SJCRH30 (cell line): Measurements from ENCODE around the gene TBC1D22A. TPM values are rescaled to one million over a fixed set of nuclear protein-coding genes. Genes with fewer than 3 reads are reported as not detected.

Experiments used
- DNase-seq, 2 experiments: peaks; one replicate each; pipeline ENCODE4 v3.0.0-alpha.2; 2015 to 2020
- H3K27ac ChIP-seq: fragments of 250-450 bp; sonication (Bioruptor Pico); 2 replicates; pipeline ENCODE4 v1.5.1; 2020; ENCODE audit warnings: mild to moderate bottlenecking, moderate library complexity
- H3K27me3 ChIP-seq: fragments of 250-450 bp; sonication (Bioruptor Pico); 2 replicates; pipeline ENCODE4 v1.5.1; 2020; ENCODE audit warnings: mild to moderate bottlenecking, moderate library complexity
- H3K36me3 ChIP-seq: fragments of 250-450 bp; sonication (Bioruptor Pico); 2 replicates; pipeline ENCODE4 v1.5.1; 2020; ENCODE audit warnings: mild to moderate bottlenecking, moderate library complexity
- H3K4me1 ChIP-seq: fragments of 250-450 bp; sonication (Bioruptor Pico); 2 replicates; pipeline ENCODE4 v1.5.1; 2020; ENCODE audit warnings: mild to moderate bottlenecking, moderate library complexity
- H3K4me3 ChIP-seq: fragments of 250-450 bp; sonication (Bioruptor Pico); 2 replicates; pipeline ENCODE4 v1.5.1; 2020; ENCODE audit warnings: mild to moderate bottlenecking, moderate library complexity
- H3K9me3 ChIP-seq: fragments of 250-450 bp; sonication (Bioruptor Pico); replicated peaks from 2 replicates; pipeline ENCODE4 v1.5.1; 2020; ENCODE audit warnings: mild to moderate bottlenecking, moderate library complexity
- total RNA-seq: library from RNA; depleted of rRNA; stranded (reverse); fragments of >200 nt; shearing (Covaris generic); gene quantifications from 2 replicates; pipeline ENCODE4 v1.2.3, GENCODE V29; 2014

TBC1D22A gene
- total RNA-seq, 1 experiment from 2014 or later, result 8.9 TPM

DNA sequence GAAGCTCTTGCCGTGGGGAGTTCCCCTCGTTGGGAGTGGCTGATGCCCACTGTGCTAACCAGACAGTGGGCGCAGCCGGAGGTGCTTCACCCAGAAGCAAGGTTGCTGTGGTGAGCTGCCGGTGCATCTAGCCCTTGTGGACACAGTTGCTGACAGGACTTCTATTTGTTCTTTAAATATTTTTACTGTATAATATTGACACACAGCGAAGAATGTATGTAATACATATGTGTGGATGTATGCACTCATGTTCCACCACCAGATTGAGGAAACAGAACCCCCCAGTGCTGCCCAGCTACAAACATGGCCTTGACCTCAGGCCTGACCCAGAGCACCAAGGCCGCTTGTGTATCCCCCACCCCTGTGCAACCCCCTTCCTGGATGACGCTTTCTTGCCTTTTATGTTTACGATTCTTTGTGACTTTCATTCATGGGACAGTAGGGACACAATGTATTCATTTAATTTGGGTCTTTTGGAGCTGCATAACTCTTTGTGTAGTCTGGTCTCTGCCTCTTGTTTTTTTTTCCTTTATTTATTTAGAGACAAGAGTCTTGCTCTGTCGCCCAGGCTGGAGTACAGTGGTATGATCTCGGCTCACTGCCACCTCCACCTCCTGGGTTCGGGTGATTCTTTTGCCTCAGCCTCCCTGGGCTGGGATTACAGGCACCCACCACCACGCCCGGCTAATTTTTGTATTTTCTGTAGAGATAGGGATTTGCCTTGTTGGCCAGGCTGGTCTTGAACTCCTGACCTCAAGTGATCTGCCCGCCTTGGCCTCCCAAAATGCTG lies 132.6 kb downstream of the TBC1D22A start:
- Histone ChIP-seq H3K27ac (no peak overlapping the region), H3K4me3 (no peak overlapping the region), H3K4me1 (no peaks in the 10 kb centered on the region), H3K27me3 (no peaks in the 10 kb centered on the region), H3K36me3 (no peaks in the 10 kb centered on the region), H3K9me3 (no peaks in the 10 kb centered on the region)
- DNase-seq, result no peak

DNA sequence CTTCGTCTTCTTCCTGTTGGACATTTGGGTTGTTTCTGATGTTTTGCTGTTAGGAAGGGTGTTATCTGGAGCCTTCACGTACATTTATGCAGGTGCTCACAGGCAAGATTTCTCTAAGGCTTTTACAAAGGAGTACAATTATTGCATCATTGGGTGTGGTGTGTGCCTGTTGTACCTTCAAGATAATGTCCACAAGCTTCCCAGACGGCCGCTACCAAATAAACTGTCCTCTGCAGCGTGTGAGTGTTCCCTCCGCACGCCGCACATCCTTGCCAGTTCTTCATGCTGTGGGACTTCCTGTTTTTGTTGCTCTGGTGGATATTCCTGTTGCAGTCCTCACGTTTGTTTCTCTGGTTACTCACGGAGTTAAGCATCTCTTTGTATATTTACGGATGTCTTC lies 133.3 kb downstream of the TBC1D22A start:
- no peaks in the 10 kb centered on the region for H3K9me3 ChIP-seq
- no peak overlapping the region for H3K4me3 ChIP-seq
- H3K27me3 ChIP-seq, result no peaks in the 10 kb centered on the region
- H3K4me1 ChIP-seq, result no peaks in the 10 kb centered on the region
- no peak overlapping the region for H3K27ac ChIP-seq
- no peaks in the 10 kb centered on the region for H3K36me3 ChIP-seq
- DNase-seq, result no peak

DNA sequence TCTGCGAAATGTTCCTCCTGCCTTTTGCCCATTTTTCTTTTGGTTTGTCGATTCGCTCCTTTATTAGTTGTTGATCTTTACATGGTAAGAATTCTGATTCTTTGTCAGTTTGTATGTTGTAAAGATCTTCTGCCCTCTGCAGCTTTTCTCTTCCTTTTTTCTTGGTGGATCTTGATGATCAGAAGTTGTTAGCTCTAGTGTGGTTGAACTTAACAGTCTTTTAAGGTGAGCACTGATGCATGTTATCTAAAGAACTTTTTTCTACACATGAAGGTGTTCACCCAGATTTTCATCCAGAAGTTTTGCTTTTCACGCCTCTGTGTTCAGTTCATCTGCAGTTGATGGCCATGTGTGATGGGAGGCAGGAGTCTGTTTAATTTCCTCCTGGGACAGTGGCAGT lies 133.7 kb downstream of the TBC1D22A start:
- no peak for DNase-seq
- H3K27me3 ChIP-seq, result no peaks in the 10 kb centered on the region
- no peaks in the 10 kb centered on the region for H3K36me3 ChIP-seq
- H3K4me1 ChIP-seq, result no peaks in the 10 kb centered on the region
- H3K9me3 ChIP-seq, result no peaks in the 10 kb centered on the region
- H3K4me3 ChIP-seq, result no peak overlapping the region
- H3K27ac ChIP-seq, result no peak overlapping the region

DNA sequence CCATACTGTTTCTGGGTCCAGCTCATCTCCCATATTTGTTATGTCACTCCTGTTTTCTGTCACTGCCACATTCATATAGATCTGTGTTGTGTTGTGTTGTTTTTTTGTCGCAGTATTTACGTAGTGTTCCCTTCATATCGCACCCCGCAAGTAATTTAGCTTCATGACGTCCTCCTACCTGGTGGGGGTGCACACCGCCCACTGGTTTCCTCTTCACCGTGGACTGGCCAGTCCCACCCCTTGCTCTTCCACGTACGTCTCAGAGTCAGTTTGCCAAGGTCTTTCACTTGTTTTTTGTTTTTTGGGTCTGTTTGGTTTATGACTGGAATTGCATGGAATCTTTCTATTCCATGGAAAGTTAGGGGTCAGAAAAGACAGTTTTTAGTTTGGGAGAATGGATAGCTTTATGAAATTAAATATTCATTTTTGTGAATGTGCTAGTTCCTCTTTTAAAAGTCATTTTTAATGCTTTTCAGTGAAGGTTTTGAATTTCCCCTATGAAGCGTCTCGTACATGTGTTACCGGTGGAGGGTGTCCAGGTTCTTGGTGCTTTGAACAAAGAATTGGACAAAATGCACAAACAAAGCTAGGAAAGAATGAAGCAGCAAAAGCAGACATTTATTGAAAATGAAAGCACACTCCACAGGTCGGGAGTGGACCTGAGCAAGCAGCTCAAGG lies 134.3 kb downstream of the TBC1D22A start:
- no peak for DNase-seq
- Histone ChIP-seq H3K36me3 (no peaks in the 10 kb centered on the region), H3K27ac (no peak overlapping the region), H3K27me3 (no peaks in the 10 kb centered on the region), H3K9me3 (no peaks in the 10 kb centered on the region), H3K4me3 (no peak overlapping the region), H3K4me1 (no peaks in the 10 kb centered on the region)

DNA sequence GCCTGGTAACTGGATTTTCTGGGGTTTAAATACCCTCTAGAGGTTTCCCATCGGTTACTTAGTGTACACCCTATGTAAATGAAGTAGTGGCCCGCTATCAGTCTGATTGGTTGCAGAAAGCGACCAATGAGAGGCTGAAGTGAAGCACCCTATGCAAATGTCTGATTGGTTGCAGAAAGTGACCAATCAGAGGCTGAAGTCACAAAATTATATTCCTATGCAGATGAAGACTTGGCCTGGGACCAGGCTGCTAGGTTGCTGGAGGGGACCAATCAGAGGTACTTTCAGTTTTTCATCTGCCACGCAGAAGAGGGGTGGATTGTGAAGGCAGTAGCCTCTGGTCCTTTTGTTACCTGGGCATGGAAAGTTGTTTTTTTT lies 134.8 kb downstream of the TBC1D22A start:
- no peaks in the 10 kb centered on the region for H3K27me3 ChIP-seq
- no peaks in the 10 kb centered on the region for H3K4me1 ChIP-seq
- no peak overlapping the region for H3K27ac ChIP-seq
- no peak overlapping the region for H3K4me3 ChIP-seq
- H3K36me3 ChIP-seq, result no peaks in the 10 kb centered on the region
- no peaks in the 10 kb centered on the region for H3K9me3 ChIP-seq
- DNase-seq, result peak; percentile 21 to 47

- no peak for DNase-seq
- Histone ChIP-seq H3K9me3 (no peaks in the 10 kb centered on the region), H3K27me3 (no peaks in the 10 kb centered on the region), H3K27ac (no peak overlapping the region), H3K36me3 (no peaks in the 10 kb centered on the region), H3K4me3 (no peak overlapping the region), H3K4me1 (no peaks in the 10 kb centered on the region)
These were observed 138.1 kb downstream of the TBC1D22A start for GRCh38 chr22:46900549-46900948.

DNA sequence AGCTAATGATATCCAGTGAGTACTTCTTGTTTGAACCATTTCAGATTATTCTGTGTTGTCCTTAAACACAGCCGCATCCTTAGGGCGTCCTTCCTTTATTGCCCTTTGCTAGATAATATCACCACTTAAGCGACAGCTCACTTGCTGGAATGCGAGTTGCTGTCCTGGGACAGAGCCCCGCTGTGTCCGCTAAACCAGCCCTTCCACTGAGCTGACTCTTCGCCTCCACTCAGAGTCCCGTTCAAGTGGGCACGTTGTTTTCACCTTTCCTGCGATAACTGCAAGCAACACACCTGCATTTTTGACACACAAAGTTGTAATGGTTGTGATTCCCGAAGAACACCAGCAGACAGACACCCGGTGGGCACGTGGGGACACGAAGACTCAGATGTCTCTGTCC lies 140.0 kb downstream of the TBC1D22A start:
- H3K27me3 ChIP-seq, result no peaks in the 10 kb centered on the region
- DNase-seq, result no peak
- no peak overlapping the region for H3K4me3 ChIP-seq
- no peaks in the 10 kb centered on the region for H3K36me3 ChIP-seq
- H3K4me1 ChIP-seq, result no peaks in the 10 kb centered on the region
- H3K27ac ChIP-seq, result no peak overlapping the region
- no peaks in the 10 kb centered on the region for H3K9me3 ChIP-seq

GRCh38 chr22:46902998-46903916 lies 140.8 kb downstream of the TBC1D22A start:
- Histone ChIP-seq H3K36me3 (no peaks in the 10 kb centered on the region), H3K9me3 (no peaks in the 10 kb centered on the region), H3K4me1 (no peaks in the 10 kb centered on the region), H3K4me3 (no peak overlapping the region), H3K27ac (no peak overlapping the region), H3K27me3 (no peaks in the 10 kb centered on the region)
- no peak for DNase-seq

- DNase-seq, result no peak
- H3K27me3 ChIP-seq, result no peaks in the 10 kb centered on the region
- H3K9me3 ChIP-seq, result no peaks in the 10 kb centered on the region
- no peak overlapping the region for H3K4me3 ChIP-seq
- no peak overlapping the region for H3K27ac ChIP-seq
- no peaks in the 10 kb centered on the region for H3K4me1 ChIP-seq
- no peaks in the 10 kb centered on the region for H3K36me3 ChIP-seq
These were observed 143.0 kb downstream of the TBC1D22A start for GRCh38 chr22:46905415-46905814.

GRCh38 chr22:46905834-46906233 lies 143.4 kb downstream of the TBC1D22A start:
- Histone ChIP-seq H3K9me3 (no peaks in the 10 kb centered on the region), H3K27me3 (no peaks in the 10 kb centered on the region), H3K4me1 (no peaks in the 10 kb centered on the region), H3K4me3 (no peak overlapping the region), H3K27ac (no peak overlapping the region), H3K36me3 (no peaks in the 10 kb centered on the region)
- DNase-seq, result no peak

DNA sequence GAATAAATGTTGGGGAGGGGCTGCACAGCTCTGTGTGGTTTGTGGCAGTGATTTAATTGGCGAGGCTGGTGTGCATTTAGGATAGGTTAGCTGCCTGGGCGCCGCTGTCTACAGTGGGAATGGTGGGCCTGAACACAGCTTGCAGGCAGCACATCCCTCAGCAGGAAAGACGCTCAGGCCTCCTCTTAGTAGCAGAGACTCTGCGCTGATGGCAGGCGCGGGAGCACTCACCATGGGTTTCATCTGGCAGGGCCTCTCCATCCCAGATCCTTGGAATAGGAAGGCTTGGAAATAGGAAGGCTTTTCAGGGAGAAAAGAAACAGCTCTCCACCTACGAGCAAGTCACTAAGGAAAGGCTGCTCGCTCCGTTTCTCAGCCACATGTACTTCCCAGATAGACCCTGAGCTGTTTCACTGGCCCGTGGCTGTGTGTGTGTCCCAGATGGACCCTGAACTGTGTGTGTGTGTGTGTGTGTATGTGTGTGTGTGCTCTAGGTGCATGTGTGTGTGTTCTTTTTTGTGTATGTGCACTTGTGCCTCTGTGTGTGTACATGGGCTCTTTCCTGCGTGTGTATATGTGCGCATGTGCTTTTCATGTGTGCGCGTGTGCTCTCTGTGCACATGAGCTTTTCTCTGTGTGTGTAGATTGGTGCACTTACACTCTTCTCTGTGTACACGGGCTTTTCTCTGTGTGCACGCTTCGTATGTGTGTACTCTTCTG lies 144.0 kb downstream of the TBC1D22A start:
- H3K36me3 ChIP-seq, result no peaks in the 10 kb centered on the region
- no peak overlapping the region for H3K27ac ChIP-seq
- H3K4me1 ChIP-seq, result no peaks in the 10 kb centered on the region
- H3K9me3 ChIP-seq, result no peaks in the 10 kb centered on the region
- H3K27me3 ChIP-seq, result no peaks in the 10 kb centered on the region
- no peak for DNase-seq
- no peak overlapping the region for H3K4me3 ChIP-seq

DNA sequence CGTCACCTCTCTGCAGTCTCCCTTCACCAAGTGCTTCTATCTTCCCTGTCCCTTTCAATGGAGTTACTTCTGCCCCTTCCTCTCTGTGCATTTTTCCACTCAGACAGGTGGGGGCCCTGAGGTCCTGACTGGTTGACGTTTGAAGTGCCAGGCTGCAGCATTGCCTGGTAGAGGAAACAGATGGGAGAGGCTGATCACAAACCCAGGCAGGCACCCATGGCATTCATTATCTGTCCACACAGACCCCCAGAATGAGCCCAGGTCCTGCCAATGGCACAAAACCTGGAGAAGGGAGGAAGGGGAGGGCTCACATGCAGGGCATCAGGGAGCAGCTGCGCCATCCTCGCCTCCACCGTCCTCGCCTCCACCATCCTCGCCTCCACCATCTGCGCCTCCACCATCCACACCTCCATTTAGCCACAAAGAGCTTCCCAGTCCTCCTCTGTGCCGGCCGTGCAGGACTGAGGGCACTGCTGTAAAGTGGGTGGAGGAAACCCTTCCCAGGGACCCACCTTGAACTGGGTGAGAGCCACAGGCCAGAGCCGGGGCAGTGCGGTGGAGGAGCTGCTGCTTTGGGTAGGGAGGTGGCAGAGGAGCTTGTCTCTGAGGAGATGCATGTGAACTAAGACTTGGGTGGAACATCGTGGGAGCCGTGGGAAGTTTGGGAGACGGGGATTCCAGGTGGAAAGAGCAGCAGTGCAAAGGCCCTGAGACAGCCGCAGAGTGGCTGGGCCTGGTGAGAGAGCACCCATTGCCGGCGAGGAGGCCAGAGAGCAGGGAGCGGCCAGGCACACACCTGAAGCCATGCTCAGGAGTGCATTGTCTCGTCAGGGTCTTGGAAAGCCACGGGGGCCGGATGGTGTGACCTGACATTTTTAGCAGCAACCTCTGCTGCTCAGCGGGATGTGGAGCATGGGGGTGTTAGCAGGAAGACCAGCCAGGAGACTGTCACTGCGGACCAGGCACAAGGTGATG lies 145.1 kb downstream of the TBC1D22A start:
- Histone ChIP-seq H3K36me3 (no peaks in the 10 kb centered on the region), H3K27ac (no peak overlapping the region), H3K9me3 (no peaks in the 10 kb centered on the region), H3K4me1 (no peaks in the 10 kb centered on the region), H3K4me3 (no peak overlapping the region), H3K27me3 (no peaks in the 10 kb centered on the region)
- DNase-seq, result no peak

DNA sequence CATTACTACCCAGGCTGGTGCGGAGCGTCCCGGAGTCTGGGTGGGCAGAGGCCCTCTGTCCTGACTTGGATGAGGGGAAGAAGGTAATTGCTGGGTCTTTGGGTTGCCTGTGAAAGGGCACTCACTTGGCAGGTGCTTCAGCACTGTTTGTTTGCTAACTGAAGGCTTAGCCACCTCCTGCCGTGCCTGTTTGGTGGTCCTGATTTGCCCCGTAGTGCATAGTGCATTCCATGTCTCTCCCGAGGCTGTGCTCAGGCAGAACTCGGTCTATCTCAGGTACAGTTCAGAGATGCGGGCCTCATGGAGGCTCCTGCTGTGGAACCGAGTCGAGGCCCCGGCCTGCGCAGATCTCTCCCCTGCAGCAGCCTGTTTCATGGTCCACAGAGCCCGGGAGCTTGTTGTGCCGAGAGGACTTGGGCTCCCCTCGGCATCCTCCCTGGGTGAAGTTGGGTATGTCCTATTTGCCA lies 146.2 kb downstream of the TBC1D22A start:
- H3K4me3 ChIP-seq, result no peak overlapping the region
- no peaks in the 10 kb centered on the region for H3K9me3 ChIP-seq
- H3K27me3 ChIP-seq, result no peaks in the 10 kb centered on the region
- no peaks in the 10 kb centered on the region for H3K4me1 ChIP-seq
- H3K27ac ChIP-seq, result no peak overlapping the region
- no peaks in the 10 kb centered on the region for H3K36me3 ChIP-seq
- DNase-seq, result no peak
